HG03175 (cell line): Measurements from ENCODE around the gene FAM151B.
A peak's percentile ranks its signal among the peaks of the same experiment; 100 is the strongest.
"Not testable (repeated sequence)": the region's sequence is repeated elsewhere in the genome, so short reads cannot be mapped to it uniquely, and the experiment has no call there.

ENCODE experiments used
- ATAC-seq: cut with Tn5 transposase; IDR thresholded peaks from one replicate; pipeline ENCODE4 v1.9.1; 2021; ENCODE audit warnings: mild to moderate bottlenecking, moderate library complexity; ENCODE audit not compliant: unreplicated experiment

FAM151B gene, protein sequence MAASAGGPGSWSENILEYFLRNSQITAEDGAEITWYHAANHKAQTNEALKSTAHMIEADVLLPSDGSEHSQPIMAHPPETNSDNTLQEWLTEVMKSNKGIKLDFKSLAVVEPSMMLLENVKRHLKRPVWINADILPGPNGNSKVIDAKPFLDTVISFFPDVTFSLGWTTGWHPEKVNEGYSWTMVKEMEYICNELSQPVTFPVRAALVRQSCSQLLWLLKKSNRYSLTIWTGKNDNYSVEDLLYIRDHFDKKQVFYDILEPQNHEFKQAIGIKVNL

DNA sequence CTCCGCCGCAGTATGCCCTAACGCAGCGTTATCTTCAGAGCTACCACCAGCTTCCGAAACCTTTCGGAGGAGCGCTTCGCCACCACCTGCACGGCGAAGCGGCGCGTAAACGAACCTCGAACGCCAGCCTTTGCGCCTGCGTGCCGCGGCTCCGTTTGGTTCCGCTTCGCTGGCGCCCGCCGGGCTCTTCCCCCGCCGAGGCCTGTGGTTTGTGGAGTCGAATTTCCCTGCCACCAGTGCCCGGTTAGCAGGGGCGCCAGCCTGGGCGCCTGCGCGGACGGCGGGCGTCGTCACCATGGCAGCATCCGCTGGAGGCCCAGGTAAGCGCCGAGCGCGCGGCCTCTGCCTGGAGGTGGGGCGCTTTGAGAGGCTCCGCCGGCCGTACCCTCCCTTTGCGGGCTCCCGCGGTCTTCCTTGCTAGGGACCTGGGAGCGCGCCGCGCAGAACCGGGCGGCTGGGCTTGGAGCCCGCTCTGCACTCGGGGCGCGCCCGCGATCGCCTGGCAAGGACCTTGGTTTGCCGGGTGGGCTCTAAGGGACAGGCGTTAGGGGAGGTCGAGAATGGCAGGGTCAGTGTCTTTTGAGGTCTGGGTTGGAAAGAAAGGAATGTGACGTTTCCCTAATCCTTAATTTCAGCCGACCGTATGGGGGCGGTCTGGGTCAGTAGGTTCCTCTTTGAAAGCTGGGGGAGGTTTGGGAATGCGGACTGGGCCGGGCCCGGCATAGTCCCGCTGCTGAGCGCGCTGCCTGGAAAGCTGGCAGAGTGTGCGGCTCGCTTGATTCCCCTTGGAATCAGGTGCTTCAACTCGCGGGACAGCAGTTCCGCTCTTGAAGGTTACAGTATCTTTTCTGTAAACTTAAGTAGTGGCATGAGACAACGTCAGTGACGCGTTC, at the start of gene FAM151B:
Gene FAM151B (plus strand): TSS at position 272 of the 893 bp plus-strand sequence. CDS start 24 bp downstream, at position 296.
- peak; percentile 79 for ATAC-seq

DNA sequence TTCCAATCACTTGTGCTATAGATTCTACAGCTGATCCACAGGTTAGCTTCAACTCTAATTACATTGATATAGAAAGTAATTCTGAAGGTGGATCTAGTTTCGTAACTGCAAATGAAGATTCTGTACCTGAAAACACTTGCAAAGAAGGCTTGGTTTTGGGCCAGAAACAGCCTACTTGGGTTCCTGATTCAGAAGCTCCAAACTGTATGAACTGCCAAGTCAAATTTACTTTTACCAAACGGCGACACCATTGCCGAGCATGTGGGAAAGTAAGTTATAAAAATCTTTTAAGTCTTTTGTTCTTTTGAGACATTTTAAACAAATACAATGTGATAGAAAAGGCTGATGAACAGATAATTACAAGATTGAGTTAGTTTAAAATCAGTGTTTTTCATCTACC, 49.2 kb upstream of the FAM151B start:
- no peak for ATAC-seq

DNA sequence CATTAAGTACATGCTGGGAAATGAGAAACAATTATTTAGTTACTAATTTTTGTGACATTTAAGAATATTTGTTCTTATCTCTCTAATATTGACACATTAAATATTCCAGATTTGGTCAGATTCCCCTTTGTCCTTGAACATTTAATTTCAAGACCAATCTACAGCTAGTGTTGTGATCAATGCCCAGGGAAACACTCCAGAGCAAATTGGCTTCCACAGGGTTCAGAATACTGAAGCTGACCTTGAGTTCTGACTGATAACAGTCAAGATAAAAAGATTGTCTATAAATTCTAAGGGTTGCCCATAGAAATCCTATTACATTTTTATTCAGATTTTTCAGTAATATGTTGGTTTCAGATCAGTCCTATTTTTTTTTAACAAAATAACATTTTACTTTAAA, 48.7 kb upstream of the FAM151B start:
- ATAC-seq: no peak

DNA sequence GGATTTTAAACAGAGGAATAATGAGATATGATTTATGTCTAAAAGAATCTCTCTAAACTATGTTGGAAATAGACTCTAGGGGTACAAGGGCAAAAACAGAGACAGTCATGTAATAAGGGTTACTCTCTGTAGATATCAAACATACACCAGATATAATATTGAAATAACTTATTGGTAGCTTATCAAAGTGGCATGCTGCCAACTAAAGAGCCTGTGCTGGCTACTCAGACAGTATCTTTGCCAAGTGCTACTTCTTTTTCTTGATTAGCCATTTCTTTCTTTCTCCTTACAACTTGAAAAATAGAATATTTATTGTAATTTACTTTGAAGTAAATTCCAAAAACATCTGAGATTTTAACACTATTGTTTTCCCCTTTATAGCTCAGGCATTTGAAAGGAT, 45.2 kb upstream of the FAM151B start:
- no peak for ATAC-seq

DNA sequence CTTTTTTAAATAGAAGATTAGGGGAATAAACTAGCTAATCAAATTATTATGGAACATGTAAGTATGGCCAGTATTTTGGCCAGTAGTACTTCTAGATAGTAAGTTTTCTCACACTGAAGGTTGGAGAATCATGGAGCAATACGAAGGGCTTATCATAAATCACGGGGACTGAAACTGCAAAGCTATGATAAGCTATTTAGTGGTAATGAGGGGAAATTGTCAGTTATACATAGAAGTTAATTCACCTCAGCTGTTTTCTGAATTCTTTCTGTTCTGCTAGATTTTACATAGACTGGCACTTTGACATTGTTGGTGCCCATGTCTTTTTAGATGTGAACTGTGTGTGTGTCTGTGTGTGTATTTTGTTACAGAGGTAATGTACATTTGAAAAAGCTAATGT, 34.5 kb upstream of the FAM151B start:
- no peak for ATAC-seq

DNA sequence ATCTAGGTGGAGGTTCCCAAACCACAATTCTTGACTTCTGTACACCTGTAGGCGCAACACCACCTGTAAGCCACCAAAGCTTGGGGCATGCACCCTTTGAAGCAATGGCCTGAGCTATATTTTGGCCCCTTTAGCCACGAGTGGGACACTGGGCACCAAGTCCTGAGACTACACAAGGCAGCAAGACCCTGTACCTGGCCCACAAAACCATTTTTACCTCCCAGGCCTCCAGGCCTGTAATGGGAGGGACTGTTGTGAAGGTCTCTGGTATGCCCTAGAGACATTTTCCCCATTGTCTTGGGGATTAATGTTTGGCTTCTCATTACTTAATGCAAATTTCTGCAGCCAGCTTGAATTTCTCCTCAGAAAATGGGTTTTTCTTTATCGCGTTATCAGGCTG, 24.6 kb upstream of the FAM151B start:
- ATAC-seq: no peak

DNA sequence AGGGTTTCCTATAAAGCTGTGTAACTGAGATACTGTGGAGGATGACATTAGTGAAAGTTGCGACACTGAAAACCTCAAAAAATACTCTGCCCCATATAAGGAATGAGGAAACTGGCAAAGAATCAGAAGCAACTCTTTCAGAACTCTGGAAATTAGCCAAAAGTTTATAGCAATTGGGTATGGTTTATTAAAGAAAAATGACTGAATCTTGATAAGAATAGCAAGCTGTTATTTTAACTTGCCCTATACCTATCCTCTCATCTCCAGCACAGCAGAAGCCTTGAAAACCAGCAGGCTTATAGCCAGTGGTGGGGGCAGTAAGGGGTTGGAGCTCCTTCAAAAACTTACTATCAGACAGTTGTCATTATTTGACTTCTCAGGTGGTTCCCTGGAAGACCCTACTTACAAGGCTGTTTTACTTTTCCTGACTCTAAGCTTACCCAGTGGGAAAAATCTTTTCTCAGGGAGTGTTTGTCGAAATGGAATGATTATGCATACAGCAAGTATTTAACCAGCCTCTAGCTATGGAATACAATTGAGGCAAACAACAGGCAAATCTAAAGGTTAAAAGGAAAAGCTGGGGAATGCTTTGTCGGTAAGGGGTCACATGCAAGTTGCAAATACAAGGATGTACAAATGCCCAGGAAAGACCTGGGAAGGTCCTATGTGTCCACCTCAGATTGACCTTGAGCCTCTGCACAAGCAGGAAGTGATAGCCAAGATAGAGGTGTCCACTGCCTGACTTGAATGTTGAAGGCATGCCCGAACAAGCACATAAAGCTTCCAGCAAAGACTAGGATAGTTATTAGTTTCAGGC, 21.0 kb upstream of the FAM151B start:
- ATAC-seq: no peak

DNA sequence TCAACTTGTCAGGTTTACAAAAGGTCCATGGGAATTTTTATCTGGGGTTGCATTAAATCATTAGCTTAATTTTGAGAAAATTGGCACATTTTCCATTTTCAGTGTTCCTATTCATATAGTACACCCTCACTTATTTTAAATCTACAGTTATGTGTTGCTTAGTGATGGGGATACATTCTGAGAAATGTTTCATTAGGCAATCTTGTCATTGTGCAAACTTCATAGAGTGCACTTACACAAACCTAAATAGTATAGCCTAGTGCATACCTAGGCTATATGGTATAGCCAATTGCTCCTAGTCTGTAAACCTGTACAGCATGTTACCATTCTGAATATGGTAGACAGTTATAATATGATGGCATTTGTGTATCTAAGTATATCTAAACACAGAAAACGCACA, 19.8 kb upstream of the FAM151B start:
- ATAC-seq: no peak

DNA sequence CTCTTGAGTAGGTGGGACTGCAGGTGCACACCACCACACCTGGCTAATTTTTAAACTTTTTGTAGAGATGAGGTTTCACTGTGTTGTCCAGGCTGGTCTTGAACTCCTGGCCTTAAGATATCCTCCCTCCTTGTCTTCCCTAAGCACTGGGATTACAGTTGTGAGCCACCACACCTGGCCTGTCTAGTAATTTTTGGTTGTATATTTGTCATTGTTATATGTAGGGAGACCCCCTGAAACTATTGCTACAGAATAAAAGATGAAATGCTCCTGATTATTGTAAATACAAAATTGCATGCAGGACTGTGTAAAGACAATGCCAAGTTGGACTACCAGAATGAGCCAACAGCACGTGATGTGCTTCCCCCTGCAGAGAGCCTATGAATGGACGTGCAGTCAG, 17.3 kb upstream of the FAM151B start:
- ATAC-seq: not testable (repeated sequence)

DNA sequence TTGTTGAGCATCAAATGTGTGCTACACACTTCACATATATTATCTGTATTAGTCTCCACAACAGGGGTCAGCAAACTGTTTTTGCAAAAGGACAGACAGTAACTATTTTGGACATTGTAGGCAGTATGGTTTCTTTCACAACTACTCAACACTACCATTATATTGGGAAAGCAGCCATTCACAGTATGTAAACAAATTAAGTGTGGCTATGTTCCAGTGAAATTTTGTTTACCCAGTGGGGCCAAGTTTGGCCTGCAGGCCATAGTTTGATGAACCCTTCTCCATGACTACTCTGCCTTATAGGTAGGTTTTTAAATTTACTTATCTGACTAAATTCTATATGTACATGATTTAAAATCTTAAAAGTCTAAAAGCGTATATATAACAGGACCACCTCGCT, 13.0 kb upstream of the FAM151B start:
- no peak for ATAC-seq

DNA sequence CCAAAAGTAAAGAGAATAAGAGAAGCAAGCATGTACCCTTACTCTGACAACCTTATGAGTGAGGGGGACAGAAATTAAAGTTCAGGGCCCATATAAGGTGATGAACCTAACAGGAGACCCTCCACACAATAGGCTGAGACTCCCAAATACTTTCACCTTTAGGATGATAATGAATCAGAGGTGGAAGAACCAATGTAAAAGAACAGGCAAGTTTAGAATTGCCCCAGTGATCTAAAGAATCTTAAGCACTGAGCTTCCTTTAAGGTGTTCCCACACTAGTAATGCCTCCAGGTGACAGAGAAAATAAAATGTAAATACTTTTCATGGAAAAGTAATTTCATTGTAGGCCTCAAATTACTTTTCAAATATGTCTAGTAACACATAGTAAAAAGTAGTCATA, 8.2 kb upstream of the FAM151B start:
- ATAC-seq: no peak

DNA sequence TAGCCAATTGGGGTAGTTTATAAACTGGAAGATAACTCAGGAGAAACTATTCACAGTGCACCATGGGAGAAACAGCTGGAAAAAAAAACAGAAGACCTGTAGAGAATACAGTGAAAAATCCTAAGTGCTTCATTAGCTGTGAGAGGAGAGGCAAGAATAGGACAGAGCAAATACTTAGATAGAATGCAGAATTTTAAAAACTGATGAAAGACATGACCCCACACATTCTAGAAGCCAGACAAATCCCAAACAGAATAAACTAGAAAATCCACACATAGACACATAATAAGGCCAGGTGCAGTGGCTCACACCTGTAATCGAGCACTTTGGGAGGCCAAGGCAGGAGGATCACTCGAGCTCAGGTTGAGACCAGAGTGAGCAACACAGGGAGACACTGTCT, 7.5 kb upstream of the FAM151B start:
- ATAC-seq: no peak

DNA sequence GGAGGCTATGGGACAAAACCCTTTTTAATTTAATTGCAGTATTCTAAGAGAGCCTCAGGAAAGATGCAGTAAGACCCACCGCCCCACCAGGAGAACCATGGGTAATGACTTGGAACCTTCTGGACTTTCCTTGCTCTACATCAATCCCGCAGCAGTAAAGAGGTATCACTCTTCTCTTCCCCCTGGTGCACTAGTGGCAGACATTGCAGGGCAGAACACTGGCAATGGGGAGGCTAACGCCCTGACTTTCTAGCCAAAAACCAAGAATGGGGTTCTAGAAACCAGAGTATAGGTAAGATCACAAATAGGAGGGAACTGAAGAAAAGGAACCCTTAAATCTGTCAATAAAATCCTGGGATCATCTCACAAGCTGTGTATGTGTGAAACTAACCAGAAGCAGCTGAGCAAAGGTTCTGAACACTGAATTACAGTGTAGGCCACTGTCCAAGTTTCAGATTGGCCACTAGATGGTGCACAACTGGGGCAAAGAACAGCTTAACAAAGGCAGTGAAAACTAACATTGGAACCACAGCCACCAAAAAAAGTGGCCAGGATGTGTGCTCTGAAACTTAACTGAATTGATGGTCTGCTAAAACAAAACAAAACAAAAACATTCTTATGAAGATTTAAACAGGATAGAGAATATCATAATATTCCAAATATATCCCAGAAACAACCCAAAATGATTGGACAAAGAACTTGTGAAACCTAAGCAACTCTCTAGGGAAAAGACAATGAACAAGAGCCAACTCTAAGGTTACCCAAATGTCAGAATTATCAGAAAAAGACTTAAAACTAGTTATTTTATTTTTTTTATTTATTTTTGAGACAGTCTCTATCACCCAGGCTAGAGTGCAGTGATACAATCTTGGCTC, 6.6 kb upstream of the FAM151B start:
- peak; percentile 70 for ATAC-seq

DNA sequence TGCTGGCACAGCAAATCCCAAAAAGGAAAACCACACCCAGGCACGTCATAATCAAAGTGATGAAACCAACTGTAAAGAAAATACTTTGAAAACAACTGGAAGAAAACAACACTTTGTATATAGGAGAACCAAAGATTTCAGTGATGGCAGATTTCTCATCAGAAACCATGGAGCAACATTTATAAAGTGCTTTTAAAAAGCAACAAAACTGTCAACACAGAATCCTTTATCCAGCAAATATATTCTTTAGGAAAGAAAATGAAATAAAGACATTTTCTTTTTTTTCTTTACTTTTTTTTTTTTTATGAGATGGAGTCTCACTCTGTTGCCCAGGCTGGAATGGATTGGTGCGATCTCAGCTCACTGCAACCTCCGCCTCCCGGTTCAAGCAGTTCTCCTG, 5.3 kb upstream of the FAM151B start:
- no peak for ATAC-seq

DNA sequence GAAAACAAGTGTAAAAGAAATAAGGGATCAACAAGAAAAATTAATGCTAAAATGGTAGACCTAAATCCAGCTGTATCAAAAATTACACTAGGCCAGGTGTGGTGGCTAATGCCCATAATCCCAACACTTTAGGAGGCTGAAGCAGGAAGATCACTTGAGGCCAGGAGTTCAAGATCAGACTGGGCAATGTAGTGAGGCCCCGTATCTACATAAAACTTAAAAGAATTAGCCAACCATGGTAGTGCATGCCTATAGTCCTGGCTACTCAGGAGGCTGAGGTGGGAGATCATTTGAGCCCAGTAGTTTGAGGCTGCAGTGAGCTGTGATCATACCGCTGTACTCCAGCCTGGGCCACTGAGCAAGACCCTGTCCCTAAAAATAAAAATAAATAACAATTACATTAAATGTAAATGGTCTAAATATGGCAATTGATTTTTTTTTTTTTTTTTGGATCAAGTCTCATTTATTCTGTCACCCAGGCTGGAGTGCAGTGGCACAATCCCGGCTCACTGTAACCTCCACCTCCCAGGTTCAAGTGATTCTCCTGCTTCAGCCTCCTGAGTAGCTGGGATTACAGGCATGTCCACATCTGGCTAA, 4.2 kb upstream of the FAM151B start:
- no peak for ATAC-seq

DNA sequence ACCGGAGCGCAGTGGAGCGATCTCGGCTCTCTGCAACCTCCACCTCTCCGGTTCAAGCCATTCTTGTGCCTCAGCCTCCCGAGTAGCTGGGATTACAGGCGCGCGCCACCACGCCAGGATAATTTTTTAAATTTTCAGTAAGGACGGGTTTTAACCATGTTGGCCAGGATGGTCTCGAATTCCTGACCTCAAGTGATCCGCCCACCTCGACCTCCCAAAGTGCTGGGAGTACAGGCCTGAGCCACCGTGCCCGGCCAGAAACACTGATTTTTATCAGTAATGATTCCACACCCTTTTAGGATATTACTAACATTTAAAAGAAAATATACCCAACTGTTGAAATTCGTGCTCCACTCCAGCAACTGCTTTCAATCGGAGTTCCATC, 464 bp upstream of the FAM151B start:
- ATAC-seq: no peak

DNA sequence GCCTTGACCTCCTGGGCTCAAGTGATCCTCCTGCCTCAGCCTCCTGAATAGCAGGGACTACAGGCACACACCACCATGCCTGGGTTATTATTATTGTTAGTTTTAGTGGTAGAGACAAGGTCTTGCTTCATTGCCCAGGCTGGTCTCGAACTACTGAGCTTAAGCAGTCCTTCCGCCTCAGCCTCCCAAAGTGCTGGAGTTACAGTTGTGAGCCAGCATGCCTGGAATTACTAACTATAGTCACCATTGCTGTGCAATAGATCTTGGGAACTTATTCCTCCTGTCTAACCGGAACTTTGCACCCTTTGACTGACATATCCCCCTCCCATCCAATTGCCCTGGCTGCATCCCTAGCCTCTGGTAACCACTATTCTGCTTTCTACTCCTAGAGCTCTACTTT, 3.4 kb downstream of the FAM151B start:
- ATAC-seq: no peak

DNA sequence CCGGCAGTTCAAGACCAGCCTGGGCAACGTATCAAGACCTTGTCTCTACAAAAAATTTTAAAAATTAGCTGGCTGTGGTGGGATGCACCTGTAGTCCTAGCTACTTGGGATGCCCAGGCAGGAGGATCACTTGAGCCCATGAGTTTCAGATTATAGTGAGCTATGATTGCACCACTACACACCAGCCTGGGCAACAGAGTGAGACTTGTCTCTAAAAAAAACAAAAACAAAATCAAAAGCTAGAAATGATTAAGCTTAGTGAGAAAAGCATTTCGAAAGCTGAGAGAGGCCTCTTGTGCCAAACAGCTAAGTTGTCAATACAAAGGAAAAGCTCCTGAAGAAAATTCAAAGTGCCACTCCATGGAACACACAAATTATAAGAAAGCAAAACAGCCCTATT, 4.8 kb downstream of the FAM151B start:
- ATAC-seq: no peak

DNA sequence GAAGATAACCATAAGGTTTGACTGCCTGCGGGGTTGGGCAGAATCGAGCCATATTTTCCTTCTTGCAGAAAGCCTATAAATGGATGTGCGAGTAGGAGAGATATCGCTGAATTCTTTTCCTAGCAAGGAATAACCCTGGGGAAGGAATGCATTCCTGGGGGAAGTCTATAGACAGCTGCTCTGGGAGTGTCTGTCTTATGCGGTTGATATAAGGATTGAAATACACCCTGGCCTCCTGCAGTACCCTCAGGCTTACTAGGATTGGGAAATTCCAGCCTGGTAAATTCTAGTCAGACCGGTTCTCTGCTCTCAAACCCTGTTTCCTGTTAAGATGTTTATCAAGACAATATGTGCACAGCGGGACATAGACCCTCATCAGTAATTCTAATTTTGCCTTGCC, 5.5 kb downstream of the FAM151B start:
- ATAC-seq: not testable (repeated sequence)

DNA sequence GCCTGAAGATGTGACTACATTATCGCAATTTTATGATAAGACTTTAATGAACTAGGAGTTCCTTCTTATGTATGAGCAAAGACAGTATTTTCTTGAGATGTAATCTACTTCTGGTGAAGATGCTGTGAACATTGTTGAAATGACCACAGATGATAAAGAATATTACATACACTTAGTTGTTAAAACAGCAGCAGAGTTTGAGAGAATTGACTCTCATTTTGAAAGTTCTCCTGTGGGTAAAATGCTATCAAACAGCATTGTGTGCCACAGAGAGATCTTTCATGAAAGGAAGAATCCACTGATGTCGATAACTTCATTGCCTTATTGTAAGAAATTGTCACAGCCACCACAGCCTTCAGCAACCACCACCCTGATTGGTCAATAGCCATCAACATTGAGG, 8.0 kb downstream of the FAM151B start:
- ATAC-seq: no peak
